Measurements from ENCODE around the gene ITGB4.

GRCh38 chr17:75784473-75785015 lies 63.3 kb downstream of the ITGB4 start, which contains the start of gene UNK:
- TF ChIP-seq, protein P1, sequence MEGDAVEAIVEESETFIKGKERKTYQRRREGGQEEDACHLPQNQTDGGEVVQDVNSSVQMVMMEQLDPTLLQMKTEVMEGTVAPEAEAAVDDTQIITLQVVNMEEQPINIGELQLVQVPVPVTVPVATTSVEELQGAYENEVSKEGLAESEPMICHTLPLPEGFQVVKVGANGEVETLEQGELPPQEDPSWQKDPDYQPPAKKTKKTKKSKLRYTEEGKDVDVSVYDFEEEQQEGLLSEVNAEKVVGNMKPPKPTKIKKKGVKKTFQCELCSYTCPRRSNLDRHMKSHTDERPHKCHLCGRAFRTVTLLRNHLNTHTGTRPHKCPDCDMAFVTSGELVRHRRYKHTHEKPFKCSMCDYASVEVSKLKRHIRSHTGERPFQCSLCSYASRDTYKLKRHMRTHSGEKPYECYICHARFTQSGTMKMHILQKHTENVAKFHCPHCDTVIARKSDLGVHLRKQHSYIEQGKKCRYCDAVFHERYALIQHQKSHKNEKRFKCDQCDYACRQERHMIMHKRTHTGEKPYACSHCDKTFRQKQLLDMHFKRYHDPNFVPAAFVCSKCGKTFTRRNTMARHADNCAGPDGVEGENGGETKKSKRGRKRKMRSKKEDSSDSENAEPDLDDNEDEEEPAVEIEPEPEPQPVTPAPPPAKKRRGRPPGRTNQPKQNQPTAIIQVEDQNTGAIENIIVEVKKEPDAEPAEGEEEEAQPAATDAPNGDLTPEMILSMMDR (IDR thresholded peaks at IDR 0.05) = no peak
- TF ChIP-seq POLR2AphosphoS5 (IDR thresholded peaks at IDR 0.05; ENCODE audit: low read depth, low read length) = peak; percentile 14
- TF ChIP-seq, protein P2, sequence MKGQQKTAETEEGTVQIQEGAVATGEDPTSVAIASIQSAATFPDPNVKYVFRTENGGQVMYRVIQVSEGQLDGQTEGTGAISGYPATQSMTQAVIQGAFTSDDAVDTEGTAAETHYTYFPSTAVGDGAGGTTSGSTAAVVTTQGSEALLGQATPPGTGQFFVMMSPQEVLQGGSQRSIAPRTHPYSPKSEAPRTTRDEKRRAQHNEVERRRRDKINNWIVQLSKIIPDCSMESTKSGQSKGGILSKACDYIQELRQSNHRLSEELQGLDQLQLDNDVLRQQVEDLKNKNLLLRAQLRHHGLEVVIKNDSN (IDR thresholded peaks at IDR 0.05; ENCODE audit: borderline replicate concordance, low read depth) = no peak
- no peak for TF ChIP-seq JUND (IDR thresholded peaks at IDR 0.05)
- TF ChIP-seq MXI1 (IDR thresholded peaks at IDR 0.05; ENCODE audit: low read depth, low read length) = no peak
- TF ChIP-seq FOXM1 (IDR thresholded peaks at IDR 0.05; ENCODE audit: low read depth) = no peak
- no peak for TF ChIP-seq REST (IDR thresholded peaks at IDR 0.05; ENCODE audit: low read depth, low read length)
- no peak for TF ChIP-seq EP300 (IDR thresholded peaks at IDR 0.05; ENCODE audit: borderline replicate concordance in 1 of 2, low read depth in 1 of 2, low read length in 1 of 2)
- peak; percentile 54; the same call in 1 of the 2 replicates for TF ChIP-seq GABPA (IDR thresholded peaks at IDR 0.05; ENCODE audit: low read depth)
- peak; percentile 96 for TF ChIP-seq NRF1 (IDR thresholded peaks at IDR 0.05; ENCODE audit: low read depth, low read length)
- peak; percentile 98 for TF ChIP-seq CHD2 (IDR thresholded peaks at IDR 0.05; ENCODE audit: low read length, partially characterized antibody)
- peak; percentile 73 for TF ChIP-seq TAF1 (IDR thresholded peaks at IDR 0.05; ENCODE audit: borderline replicate concordance, low read depth, low read length)

Data from SK-N-SH (cell line).